ENCODE results near the gene RAB21.

The RAB21 gene

GRCh38 chr12:71828813-71829212, 74.2 kb downstream of the RAB21 start:
- Histone ChIP-seq H3K23ac (ENCODE audit: low read length in 2 of 2) (no peak overlapping the region), H3K9me3 (ENCODE audit: control insufficient read depth, low read length) (no peaks in the 10 kb centered on the region), H2AK5ac (ENCODE audit: low read length, severe bottlenecking) (no peak overlapping the region), H3K27me3 (ENCODE audit: control insufficient read depth in 1 of 2, insufficient read depth in 1 of 2, low read length in 2 of 2) (no peaks in the 10 kb centered on the region), H2BK5ac (ENCODE audit: low read depth, low read length, poor library complexity, severe bottlenecking) (no peak overlapping the region), H2BK15ac (ENCODE audit: low read depth, poor library complexity, severe bottlenecking) (no peak overlapping the region), H3K79me1 (replicated peaks; ENCODE audit: low read length, poor library complexity, severe bottlenecking) (no peaks in the 10 kb centered on the region), H3K14ac (ENCODE audit: low read length in 2 of 2) (no peak overlapping the region), H2BK12ac (ENCODE audit: low read length in 2 of 2) (no peak overlapping the region), H2AFZ (ENCODE audit: low read depth, low read length) (no peak overlapping the region), H3K4me3 (ENCODE audit: insufficient read depth in 1 of 2, low read depth in 1 of 2, low read length in 2 of 2) (no peak overlapping the region), H4K91ac (ENCODE audit: low read length) (no peak overlapping the region), H4K8ac (ENCODE audit: low read length) (no peak overlapping the region), H3K4ac (ENCODE audit: low read depth in 1 of 2, low read length in 2 of 2) (no peak overlapping the region), H3K36me3 (ENCODE audit: control insufficient read depth in 1 of 2, insufficient read depth in 2 of 2, low read depth in 1 of 2, low read length in 2 of 2) (no peaks in the 10 kb centered on the region), H3K4me1 (ENCODE audit: control insufficient read depth, insufficient read depth, low read depth, low read length) (no peaks in the 10 kb centered on the region), H3K18ac (ENCODE audit: low read depth in 1 of 2, low read length in 2 of 2) (no peak overlapping the region), H3K4me2 (ENCODE audit: low read length, poor library complexity, severe bottlenecking) (no peak overlapping the region), H3K9ac (ENCODE audit: low read length) (no peak overlapping the region), H2BK120ac (ENCODE audit: low read depth, low read length) (no peak overlapping the region), H3K27ac (ENCODE audit: low read length, poor library complexity, severe bottlenecking) (no peak overlapping the region)
- DNase-seq, result no peak
- 89% methylated on average over 1 of the region's 2 CpGs for WGBS

- Histone ChIP-seq H3K36me3 (ENCODE audit: control insufficient read depth in 1 of 2, insufficient read depth in 2 of 2, low read depth in 1 of 2, low read length in 2 of 2) (peaks cover 0 to 5% of the 10 kb centered on the region in 2 experiments), H3K9me3 (ENCODE audit: control insufficient read depth, low read length) (no peaks in the 10 kb centered on the region), H3K4ac (ENCODE audit: low read depth in 1 of 2, low read length in 2 of 2) (no peak overlapping the region), H3K27ac (ENCODE audit: low read length, poor library complexity, severe bottlenecking) (no peak overlapping the region), H2BK15ac (ENCODE audit: low read depth, poor library complexity, severe bottlenecking) (no peak overlapping the region), H2AK5ac (ENCODE audit: low read length, severe bottlenecking) (no peak overlapping the region), H4K91ac (ENCODE audit: low read length) (no peak overlapping the region), H3K4me2 (ENCODE audit: low read length, poor library complexity, severe bottlenecking) (no peak overlapping the region), H2BK5ac (ENCODE audit: low read depth, low read length, poor library complexity, severe bottlenecking) (no peak overlapping the region), H3K14ac (ENCODE audit: low read length in 2 of 2) (no peak overlapping the region), H3K4me1 (ENCODE audit: control insufficient read depth, insufficient read depth, low read depth, low read length) (peaks cover 3% of the 10 kb centered on the region), H3K9ac (ENCODE audit: low read length) (no peak overlapping the region), H4K8ac (ENCODE audit: low read length) (no peak overlapping the region), H3K79me1 (replicated peaks; ENCODE audit: low read length, poor library complexity, severe bottlenecking) (peaks cover 2% of the 10 kb centered on the region), H3K18ac (ENCODE audit: low read depth in 1 of 2, low read length in 2 of 2) (no peak overlapping the region), H3K27me3 (ENCODE audit: control insufficient read depth in 1 of 2, insufficient read depth in 1 of 2, low read length in 2 of 2) (no peaks in the 10 kb centered on the region), H2BK12ac (ENCODE audit: low read length in 2 of 2) (no peak overlapping the region), H3K4me3 (ENCODE audit: insufficient read depth in 1 of 2, low read depth in 1 of 2, low read length in 2 of 2) (no peak overlapping the region), H3K23ac (ENCODE audit: low read length in 2 of 2) (no peak overlapping the region), H2BK120ac (ENCODE audit: low read depth, low read length) (no peak overlapping the region), H2AFZ (ENCODE audit: low read depth, low read length) (no peak overlapping the region)
- WGBS, result 89% methylated on average over 5 of the region's 5 CpGs
- no peak for DNase-seq
These were observed 82.7 kb downstream of the RAB21 start for GRCh38 chr12:71837356-71837755.

GRCh38 chr12:71838231-71838630, 83.6 kb downstream of the RAB21 start:
- Histone ChIP-seq H3K79me1 (replicated peaks; ENCODE audit: low read length, poor library complexity, severe bottlenecking) (peaks cover 3% of the 10 kb centered on the region), H2BK5ac (ENCODE audit: low read depth, low read length, poor library complexity, severe bottlenecking) (no peak overlapping the region), H2BK12ac (ENCODE audit: low read length in 2 of 2) (no peak overlapping the region), H3K18ac (ENCODE audit: low read depth in 1 of 2, low read length in 2 of 2) (no peak overlapping the region), H3K4me1 (ENCODE audit: control insufficient read depth, insufficient read depth, low read depth, low read length) (peaks cover 4% of the 10 kb centered on the region), H2BK15ac (ENCODE audit: low read depth, poor library complexity, severe bottlenecking) (no peak overlapping the region), H3K36me3 (ENCODE audit: control insufficient read depth in 1 of 2, insufficient read depth in 2 of 2, low read depth in 1 of 2, low read length in 2 of 2) (peaks cover 0 to 7% of the 10 kb centered on the region in 2 experiments), H2AFZ (ENCODE audit: low read depth, low read length) (no peak overlapping the region), H4K8ac (ENCODE audit: low read length) (no peak overlapping the region), H3K9me3 (ENCODE audit: control insufficient read depth, low read length) (no peaks in the 10 kb centered on the region), H2BK120ac (ENCODE audit: low read depth, low read length) (no peak overlapping the region), H3K4ac (ENCODE audit: low read depth in 1 of 2, low read length in 2 of 2) (no peak overlapping the region), H3K27me3 (ENCODE audit: control insufficient read depth in 1 of 2, insufficient read depth in 1 of 2, low read length in 2 of 2) (no peaks in the 10 kb centered on the region), H3K9ac (ENCODE audit: low read length) (no peak overlapping the region), H2AK5ac (ENCODE audit: low read length, severe bottlenecking) (no peak overlapping the region), H3K27ac (ENCODE audit: low read length, poor library complexity, severe bottlenecking) (no peak overlapping the region), H3K4me2 (ENCODE audit: low read length, poor library complexity, severe bottlenecking) (no peak overlapping the region), H3K14ac (ENCODE audit: low read length in 2 of 2) (no peak overlapping the region), H3K23ac (ENCODE audit: low read length in 2 of 2) (no peak overlapping the region), H3K4me3 (ENCODE audit: insufficient read depth in 1 of 2, low read depth in 1 of 2, low read length in 2 of 2) (no peak overlapping the region), H4K91ac (ENCODE audit: low read length) (no peak overlapping the region)
- no peak for DNase-seq
- 100% methylated on average over 4 of the region's 6 CpGs for WGBS

- Histone ChIP-seq H2BK5ac (ENCODE audit: low read depth, low read length, poor library complexity, severe bottlenecking) (no peak overlapping the region), H3K79me1 (replicated peaks; ENCODE audit: low read length, poor library complexity, severe bottlenecking) (peaks cover 3% of the 10 kb centered on the region), H3K18ac (ENCODE audit: low read depth in 1 of 2, low read length in 2 of 2) (no peak overlapping the region), H2BK120ac (ENCODE audit: low read depth, low read length) (no peak overlapping the region), H3K23ac (ENCODE audit: low read length in 2 of 2) (no peak overlapping the region), H3K9ac (ENCODE audit: low read length) (peak overlapping the region; percentile 99), H2BK15ac (ENCODE audit: low read depth, poor library complexity, severe bottlenecking) (no peak overlapping the region), H3K4me1 (ENCODE audit: control insufficient read depth, insufficient read depth, low read depth, low read length) (peaks cover 4% of the 10 kb centered on the region), H3K9me3 (ENCODE audit: control insufficient read depth, low read length) (no peaks in the 10 kb centered on the region), H3K4ac (ENCODE audit: low read depth in 1 of 2, low read length in 2 of 2) (no peak overlapping the region), H3K4me3 (ENCODE audit: insufficient read depth in 1 of 2, low read depth in 1 of 2, low read length in 2 of 2) (peak overlapping the region in 1 of 2 experiments; percentile 95), H4K91ac (ENCODE audit: low read length) (no peak overlapping the region), H3K14ac (ENCODE audit: low read length in 2 of 2) (no peak overlapping the region), H3K27me3 (ENCODE audit: control insufficient read depth in 1 of 2, insufficient read depth in 1 of 2, low read length in 2 of 2) (no peaks in the 10 kb centered on the region), H3K4me2 (ENCODE audit: low read length, poor library complexity, severe bottlenecking) (no peak overlapping the region), H2AK5ac (ENCODE audit: low read length, severe bottlenecking) (no peak overlapping the region), H3K27ac (ENCODE audit: low read length, poor library complexity, severe bottlenecking) (no peak overlapping the region), H3K36me3 (ENCODE audit: control insufficient read depth in 1 of 2, insufficient read depth in 2 of 2, low read depth in 1 of 2, low read length in 2 of 2) (peaks cover 0 to 8% of the 10 kb centered on the region in 2 experiments), H4K8ac (ENCODE audit: low read length) (peak overlapping the region; percentile 80), H2AFZ (ENCODE audit: low read depth, low read length) (no peak overlapping the region), H2BK12ac (ENCODE audit: low read length in 2 of 2) (no peak overlapping the region)
- DNase-seq, result no peak
- WGBS, result 98% methylated on average over 6 of the region's 6 CpGs
These were observed 84.0 kb downstream of the RAB21 start for GRCh38 chr12:71838676-71839075.

Measured in mesenchymal stem cell (in vitro differentiated cells and primary cell).